ENCODE data around the gene ST6GALNAC3. TPM values are rescaled to one million over a fixed set of nuclear protein-coding genes. Genes with fewer than 3 reads are reported as not detected.
"Not testable (repeated sequence)": the region's sequence is repeated elsewhere in the genome, so short reads cannot be mapped to it uniquely, and the experiment has no call there.

The ST6GALNAC3 gene
- total RNA-seq, 4 donors from 2014 or later, result 0.79 to 5.3 (median 1.6) TPM

- Histone ChIP-seq H3K9me3 (no peaks in the 10 kb centered on the region), H3K27ac (no peak overlapping the region), H3K36me3 (no peaks in the 10 kb centered on the region), H3K4me3 (no peak overlapping the region), H3K27me3 (no peaks in the 10 kb centered on the region), H3K4me1 (no peaks in the 10 kb centered on the region)
- TF ChIP-seq POLR2AphosphoS5 (IDR thresholded peaks at IDR 0.05) (no peak), POLR2A (IDR thresholded peaks at IDR 0.05) (no peak), EP300 (IDR thresholded peaks at IDR 0.05) (no peak)
- WGBS, result 18% methylated on average over 1 of the region's 1 CpG
- no peak for DNase-seq (ENCODE audit: low spot score in 2 of 2)
These were observed 25.6 kb upstream of the ST6GALNAC3 start for GRCh38 chr1:76048926-76049325.

GRCh38 chr1:76049498-76049897, 25.0 kb upstream of the ST6GALNAC3 start:
- no peaks in the 10 kb centered on the region for H3K9me3 ChIP-seq
- 75% methylated on average over 4 of the region's 4 CpGs for WGBS
- no peaks in the 10 kb centered on the region for H3K4me1 ChIP-seq
- H3K27ac ChIP-seq, result no peak overlapping the region
- H3K4me3 ChIP-seq, result no peak overlapping the region
- no peaks in the 10 kb centered on the region for H3K36me3 ChIP-seq
- DNase-seq (ENCODE audit: low spot score in 2 of 2), result no peak
- no peak for TF ChIP-seq POLR2A (IDR thresholded peaks at IDR 0.05)
- TF ChIP-seq EP300 (IDR thresholded peaks at IDR 0.05), result no peak
- TF ChIP-seq POLR2AphosphoS5 (IDR thresholded peaks at IDR 0.05), result no peak
- TF ChIP-seq CTCF (IDR thresholded peaks at IDR 0.05), result no peak
- no peaks in the 10 kb centered on the region for H3K27me3 ChIP-seq

- not testable (repeated sequence) for DNase-seq (ENCODE audit: low spot score in 2 of 2)
- 96% methylated on average over 3 of the region's 3 CpGs for WGBS
These were observed 24.5 kb upstream of the ST6GALNAC3 start for GRCh38 chr1:76050073-76050472.

GRCh38 chr1:76053021-76053420, 21.5 kb upstream of the ST6GALNAC3 start:
- WGBS, result 48% methylated on average over 6 of the region's 6 CpGs
- H3K4me1 ChIP-seq, result no peaks in the 10 kb centered on the region
- no peak overlapping the region for H3K27ac ChIP-seq
- TF ChIP-seq CTCF (IDR thresholded peaks at IDR 0.05) (no peak), EP300 (IDR thresholded peaks at IDR 0.05) (no peak), POLR2A (IDR thresholded peaks at IDR 0.05) (no peak), POLR2AphosphoS5 (IDR thresholded peaks at IDR 0.05) (no peak)
- H3K27me3 ChIP-seq, result peaks cover 3% of the 10 kb centered on the region
- DNase-seq (ENCODE audit: low spot score in 2 of 2), result no peak
- no peak overlapping the region for H3K4me3 ChIP-seq
- H3K36me3 ChIP-seq, result no peaks in the 10 kb centered on the region
- H3K9me3 ChIP-seq, result no peaks in the 10 kb centered on the region

More at GRCh38 chr1:76050073-76050472, 24.5 kb upstream of the ST6GALNAC3 start:
- not testable (repeated sequence) for H3K9me3 ChIP-seq, H3K27me3 ChIP-seq, H3K36me3 ChIP-seq, H3K4me3 ChIP-seq, H3K4me1 ChIP-seq, H3K27ac ChIP-seq

- Histone ChIP-seq H3K4me1 (no peaks in the 10 kb centered on the region), H3K9me3 (no peaks in the 10 kb centered on the region), H3K27me3 (peaks cover 3% of the 10 kb centered on the region), H3K27ac (no peak overlapping the region), H3K36me3 (no peaks in the 10 kb centered on the region), H3K4me3 (no peak overlapping the region)
- WGBS, result 47% methylated on average over 2 of the region's 2 CpGs
- no peak for DNase-seq (ENCODE audit: low spot score in 2 of 2)
- no peak for TF ChIP-seq EP300 (IDR thresholded peaks at IDR 0.05)
- TF ChIP-seq POLR2A (IDR thresholded peaks at IDR 0.05), result no peak
- TF ChIP-seq CTCF (IDR thresholded peaks at IDR 0.05), result no peak
- no peak for TF ChIP-seq POLR2AphosphoS5 (IDR thresholded peaks at IDR 0.05)
These were observed 20.2 kb upstream of the ST6GALNAC3 start for GRCh38 chr1:76054359-76054758.

GRCh38 chr1:76055987-76056386, 18.6 kb upstream of the ST6GALNAC3 start:
- no peaks in the 10 kb centered on the region for H3K9me3 ChIP-seq
- H3K4me3 ChIP-seq, result no peak overlapping the region
- peaks cover 3% of the 10 kb centered on the region for H3K27me3 ChIP-seq
- TF ChIP-seq CTCF (IDR thresholded peaks at IDR 0.05), result no peak
- no peaks in the 10 kb centered on the region for H3K36me3 ChIP-seq
- WGBS, result 83% methylated on average over 4 of the region's 4 CpGs
- H3K27ac ChIP-seq, result no peak overlapping the region
- H3K4me1 ChIP-seq, result no peaks in the 10 kb centered on the region
- DNase-seq (ENCODE audit: low spot score in 2 of 2), result no peak
